GM12801 (cell line): ENCODE data around the gene MAGEL2.

ENCODE experiments used
- CTCF ChIP-seq: IDR thresholded peaks from one replicate; pipeline ENCODE4 v1.5.1; 2011; ENCODE audit warnings: control low read depth; ENCODE audit not compliant: insufficient read length; ENCODE audit errors: extremely low read depth

Gene MAGEL2

GRCh38 chr15:23602124-23602523 is 45.5 kb downstream of the MAGEL2 start:
- TF ChIP-seq CTCF, result no peak

DNA sequence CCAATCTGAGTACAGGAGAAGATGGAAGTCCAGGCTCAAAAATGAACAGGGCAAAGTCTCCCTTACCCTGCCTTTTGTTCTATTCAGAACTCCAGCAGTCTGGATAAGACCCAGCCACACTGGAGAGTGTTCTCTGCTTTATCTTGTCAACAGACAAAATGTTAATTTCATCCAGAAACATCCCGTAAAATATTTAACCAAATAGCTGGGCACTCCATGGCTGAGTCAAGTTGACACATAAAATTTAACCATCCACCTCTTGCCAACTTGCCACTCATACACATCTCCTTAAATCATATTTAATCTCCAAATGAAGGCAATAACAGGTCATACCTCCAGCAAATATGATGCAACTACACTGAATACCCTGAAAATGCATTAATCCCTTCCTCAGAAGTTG is 48.6 kb downstream of the MAGEL2 start:
- no peak for TF ChIP-seq CTCF

DNA sequence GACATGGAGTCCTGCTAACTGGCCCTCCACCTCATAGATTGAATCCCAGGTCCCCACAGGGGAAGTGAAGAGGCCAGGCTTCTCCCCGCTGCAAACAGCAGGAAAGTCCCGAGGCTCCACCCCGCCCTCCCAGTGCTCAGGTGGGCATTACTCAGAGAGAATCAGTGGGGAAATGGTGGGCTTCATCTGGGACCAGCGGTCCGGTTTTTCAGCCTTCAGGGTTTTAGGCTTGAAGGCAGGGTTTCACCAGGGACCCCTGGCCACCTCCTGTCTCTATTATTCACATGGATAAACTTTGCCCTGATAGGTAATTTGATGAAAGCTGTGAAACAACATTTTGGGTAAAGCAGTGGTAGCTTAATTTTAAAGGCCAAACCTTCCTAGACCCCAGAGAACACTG is 50.9 kb downstream of the MAGEL2 start:
- no peak for TF ChIP-seq CTCF

GRCh38 chr15:23595368-23595767 is 52.3 kb downstream of the MAGEL2 start:
- TF ChIP-seq CTCF, result no peak

DNA sequence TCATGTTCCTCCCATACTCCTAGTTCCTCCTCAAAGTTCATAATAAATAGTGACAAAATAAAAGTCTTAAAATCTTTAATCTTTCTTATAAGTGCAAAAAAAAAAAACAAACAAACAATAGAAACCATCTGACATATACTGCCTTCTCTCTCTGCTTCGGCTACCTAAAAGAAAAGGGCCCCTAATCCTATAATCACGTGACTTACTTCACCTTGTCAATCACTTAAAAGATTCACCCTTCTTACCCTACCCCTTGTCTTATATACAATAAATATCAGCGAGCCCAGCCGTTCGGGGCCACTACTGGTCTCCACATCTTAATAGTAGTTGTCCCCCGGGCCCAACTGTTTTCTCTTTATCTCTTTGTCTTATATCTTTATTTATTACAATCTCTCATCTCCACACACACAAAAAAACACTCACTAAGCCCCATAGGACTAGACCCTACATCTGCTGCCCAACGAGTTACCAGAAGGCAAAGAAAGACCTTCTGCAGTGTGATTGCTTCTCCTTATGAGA is 53.4 kb downstream of the MAGEL2 start:
- no peak for TF ChIP-seq CTCF
